Middle frontal gyrus (tissue), 1 donor: ENCODE results near the gene METTL3.

ENCODE experiments used
- DNase-seq: peaks from one replicate; pipeline ENCODE4 v3.0.0-alpha.2; 2015; ENCODE audit warnings: low spot score; ENCODE audit errors: extremely low spot score

The METTL3 gene

DNA sequence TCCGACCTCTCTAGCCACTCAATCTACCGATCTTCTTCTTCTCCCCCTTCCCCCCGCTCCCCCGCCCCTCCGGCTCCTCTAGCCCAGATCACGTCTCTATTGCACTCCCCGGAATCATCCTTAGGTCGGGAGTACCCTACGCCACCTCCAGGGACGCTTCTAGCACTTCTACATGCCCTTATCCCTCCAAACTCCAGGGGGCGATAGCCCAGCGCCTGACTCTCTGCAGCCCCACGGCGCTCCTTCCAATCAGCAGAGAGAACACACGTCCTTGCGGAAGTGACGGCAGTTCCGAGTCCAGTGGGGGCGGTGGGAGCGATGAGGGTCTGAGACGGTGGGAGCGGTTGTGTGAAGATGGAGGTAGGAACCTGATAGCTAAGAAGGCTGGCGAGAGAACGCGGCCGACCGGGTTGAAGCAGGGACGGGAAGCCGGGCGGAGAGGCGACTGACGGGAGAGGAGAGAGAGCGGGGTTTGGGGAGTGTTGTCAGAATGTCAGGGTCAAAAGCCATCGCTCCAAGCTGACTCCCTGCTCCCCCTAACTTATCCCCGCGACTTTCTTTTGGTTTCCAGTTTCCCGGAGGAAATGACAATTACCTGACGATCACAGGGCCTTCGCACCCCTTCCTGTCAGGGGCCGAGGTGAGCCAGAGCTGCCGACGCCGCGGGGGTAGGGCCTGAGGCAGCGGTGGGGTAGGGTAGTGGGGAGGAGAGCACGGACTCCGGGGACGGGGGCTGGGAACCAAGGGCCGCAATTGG is 34.0 kb downstream of the METTL3 start, which contains the start of the genes RAB2B and TOX4:
Gene RAB2B (minus strand): TSS at position 35 of the 757 bp plus-strand sequence. CDS start 87 bp downstream, outside the sequence.
Gene TOX4 (plus strand): TSS at position 271 of the 757 bp plus-strand sequence. CDS start 84 bp downstream, at position 355.
- DNase-seq = peak; percentile 100

DNA sequence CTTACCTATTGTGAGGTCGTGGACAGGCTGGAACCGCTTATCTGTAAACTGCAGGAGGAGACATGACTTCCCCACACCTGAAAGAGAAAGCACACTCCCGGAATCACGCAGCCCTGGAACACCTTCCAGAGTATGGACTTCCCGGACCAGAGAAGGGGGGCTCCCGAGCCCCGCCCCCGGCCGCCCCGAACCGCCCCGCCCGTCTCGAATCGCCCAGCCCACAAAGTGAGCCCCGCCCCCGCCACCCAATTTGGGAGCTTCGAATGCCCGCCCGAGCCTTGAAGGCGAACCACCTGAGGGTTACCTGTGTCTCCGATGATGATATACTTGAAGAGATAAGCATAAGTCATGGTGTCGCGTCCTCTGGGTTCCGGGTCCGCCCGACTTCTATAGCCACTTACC is 34.6 kb downstream of the METTL3 start:
- peak; percentile 17 for DNase-seq

DNA sequence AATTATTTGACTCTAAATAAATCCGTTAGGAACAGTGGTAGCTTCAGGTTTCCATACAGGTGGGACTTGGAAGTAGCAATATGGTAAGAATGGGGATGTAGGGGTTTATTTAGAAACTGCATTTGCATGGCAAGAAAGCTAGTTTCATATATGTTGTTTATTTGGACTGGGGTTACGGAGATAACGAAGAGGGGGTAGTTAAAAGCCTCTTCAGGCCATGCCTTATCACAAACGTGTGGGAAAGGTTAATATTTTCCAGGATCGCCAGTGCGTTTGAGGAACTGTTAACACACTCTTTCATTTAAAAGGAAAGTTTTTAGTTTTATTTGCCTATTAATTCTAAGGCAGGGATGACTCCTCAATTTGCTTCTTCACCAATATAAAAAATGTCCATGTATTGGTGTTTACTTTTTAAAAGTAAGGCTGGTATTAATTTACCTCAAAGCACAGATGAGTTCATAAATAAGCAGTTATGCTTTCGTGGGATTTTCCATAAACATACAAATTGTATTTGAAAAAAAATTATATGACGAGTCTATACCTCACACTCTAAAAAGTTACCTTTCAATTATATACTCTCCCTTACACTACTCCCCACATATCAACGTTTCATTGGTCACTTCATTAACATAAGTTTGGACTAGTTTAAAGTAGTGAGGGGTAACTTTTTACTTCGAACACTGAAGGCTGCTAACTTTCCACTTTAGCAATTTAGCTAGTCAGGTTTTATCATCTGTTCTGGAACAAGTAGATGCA is 35.2 kb downstream of the METTL3 start:
- no peak for DNase-seq

DNA sequence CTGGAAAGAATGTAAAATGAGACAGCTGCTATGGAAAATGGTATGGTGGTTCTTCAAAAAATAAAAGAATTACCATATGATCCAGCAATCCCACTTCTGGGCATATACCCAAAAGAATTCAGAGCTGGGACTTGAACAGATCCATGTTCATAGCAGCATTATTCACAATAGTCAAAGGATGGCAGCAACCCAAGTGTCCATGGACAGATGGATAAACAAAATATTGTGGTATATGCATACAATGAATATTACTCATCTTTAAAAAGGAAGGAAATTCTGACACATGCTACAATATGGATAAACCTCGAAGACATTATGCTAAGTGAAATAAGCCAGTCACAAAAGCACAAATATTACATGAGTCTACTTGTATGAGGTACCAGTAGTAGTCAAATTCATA is 43.5 kb downstream of the METTL3 start:
- DNase-seq = no peak

GRCh38 chr14:21455912-21456667 is 55.0 kb downstream of the METTL3 start, which contains the start of gene CHD8:
TSS of gene CHD8 (minus strand) at chr14:21456123. CDS start at chr14:21431643, 24,480 bp downstream.
- DNase-seq = peak; percentile 99

DNA sequence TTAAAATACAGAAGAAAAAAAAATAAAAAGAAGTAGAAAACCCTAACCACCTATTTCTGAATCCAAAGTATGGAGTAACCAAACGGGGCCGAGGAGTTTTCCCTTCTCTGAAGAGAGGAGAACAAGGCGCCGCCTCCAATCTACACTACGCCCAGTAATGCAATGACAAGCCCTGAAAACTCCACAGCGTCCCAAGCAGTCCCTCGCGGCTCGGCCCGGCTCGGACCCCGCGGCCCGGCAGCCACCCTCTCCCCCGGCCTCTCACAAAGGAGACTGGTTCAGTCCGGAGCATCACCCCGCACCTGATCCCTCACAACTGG is 55.6 kb downstream of the METTL3 start:
- no peak for DNase-seq

GRCh38 chr14:21454843-21455544 is 56.1 kb downstream of the METTL3 start:
- DNase-seq = no peak

- no peak for DNase-seq
Observed at GRCh38 chr14:21449899-21450216, 61.3 kb downstream of the METTL3 start.
